ENCODE measurements around the gene PRR33. TPM values are rescaled to one million over a fixed set of nuclear protein-coding genes. Genes with fewer than 3 reads are reported as not detected.
"Not testable (repeated sequence)": the region's sequence is repeated elsewhere in the genome, so short reads cannot be mapped to it uniquely, and the experiment has no call there.

Gene PRR33
- total RNA-seq, 1 experiment from 2014 or later, result not detected

GRCh38 chr11:1876361-1877063 lies 15.2 kb downstream of the PRR33 start:
- no peak overlapping the region for H3K9ac ChIP-seq (ENCODE audit: low read length)
- POLR2A ChIA-PET (ENCODE audit: unreplicated experiment), result no interaction called here
- CTCF ChIA-PET, result interaction anchor here (0.6 to 1.4 kb wide), 3 partner anchors 37 to 275 kb away, joined by 5 to 20 read pairs (median 10); no protein-coding TSS in a partner anchor
- H3K4me3 ChIP-seq (ENCODE audit: low read length), result no peak overlapping the region
- no peaks in the 10 kb centered on the region for H3K9me2 ChIP-seq (replicated peaks; ENCODE audit: low read length)
- no peaks in the 10 kb centered on the region for H3K79me2 ChIP-seq (ENCODE audit: low read length)
- H2AFZ ChIP-seq (ENCODE audit: low read length), result no peak overlapping the region
- DNase-seq (peak; percentile 46), ATAC-seq (0 out of 2 replicates have a peak, but pooled peaks have one; percentile 24)
- no TSS peak for BruUV-seq (replicated peaks)
- TF ChIP-seq, protein P1, sequence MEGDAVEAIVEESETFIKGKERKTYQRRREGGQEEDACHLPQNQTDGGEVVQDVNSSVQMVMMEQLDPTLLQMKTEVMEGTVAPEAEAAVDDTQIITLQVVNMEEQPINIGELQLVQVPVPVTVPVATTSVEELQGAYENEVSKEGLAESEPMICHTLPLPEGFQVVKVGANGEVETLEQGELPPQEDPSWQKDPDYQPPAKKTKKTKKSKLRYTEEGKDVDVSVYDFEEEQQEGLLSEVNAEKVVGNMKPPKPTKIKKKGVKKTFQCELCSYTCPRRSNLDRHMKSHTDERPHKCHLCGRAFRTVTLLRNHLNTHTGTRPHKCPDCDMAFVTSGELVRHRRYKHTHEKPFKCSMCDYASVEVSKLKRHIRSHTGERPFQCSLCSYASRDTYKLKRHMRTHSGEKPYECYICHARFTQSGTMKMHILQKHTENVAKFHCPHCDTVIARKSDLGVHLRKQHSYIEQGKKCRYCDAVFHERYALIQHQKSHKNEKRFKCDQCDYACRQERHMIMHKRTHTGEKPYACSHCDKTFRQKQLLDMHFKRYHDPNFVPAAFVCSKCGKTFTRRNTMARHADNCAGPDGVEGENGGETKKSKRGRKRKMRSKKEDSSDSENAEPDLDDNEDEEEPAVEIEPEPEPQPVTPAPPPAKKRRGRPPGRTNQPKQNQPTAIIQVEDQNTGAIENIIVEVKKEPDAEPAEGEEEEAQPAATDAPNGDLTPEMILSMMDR (conservative IDR thresholded peaks at IDR 0.05; ENCODE audit: low read depth, low read length), result peak; percentile 72
- TF ChIP-seq EZH2 (IDR thresholded peaks at IDR 0.05; ENCODE audit: low read length, unreplicated experiment), result no peak
- no peak for TF ChIP-seq EZH2phosphoT487 (IDR thresholded peaks at IDR 0.05; ENCODE audit: borderline replicate concordance, low read length)
- H3K4me2 ChIP-seq (ENCODE audit: low read length), result peak overlapping the region; percentile 25
- no peaks in the 10 kb centered on the region for H3K4me1 ChIP-seq (ENCODE audit: insufficient read depth, low read length)
- no peak overlapping the region for H3K27ac ChIP-seq (ENCODE audit: low read length)
- H3K9me3 ChIP-seq (ENCODE audit: low read length), result no peaks in the 10 kb centered on the region
- no peaks in the 10 kb centered on the region for H4K20me1 ChIP-seq (ENCODE audit: low read length)
- no peaks in the 10 kb centered on the region for H3F3A ChIP-seq (ENCODE audit: low read length, unreplicated experiment)
- intact Hi-C loops (cut with micrococcal nuclease), result no loop called here
- H3K36me3 ChIP-seq (ENCODE audit: low read depth, low read length), result no peaks in the 10 kb centered on the region
- no peaks in the 10 kb centered on the region for H3K27me3 ChIP-seq (ENCODE audit: low read length)

DNA sequence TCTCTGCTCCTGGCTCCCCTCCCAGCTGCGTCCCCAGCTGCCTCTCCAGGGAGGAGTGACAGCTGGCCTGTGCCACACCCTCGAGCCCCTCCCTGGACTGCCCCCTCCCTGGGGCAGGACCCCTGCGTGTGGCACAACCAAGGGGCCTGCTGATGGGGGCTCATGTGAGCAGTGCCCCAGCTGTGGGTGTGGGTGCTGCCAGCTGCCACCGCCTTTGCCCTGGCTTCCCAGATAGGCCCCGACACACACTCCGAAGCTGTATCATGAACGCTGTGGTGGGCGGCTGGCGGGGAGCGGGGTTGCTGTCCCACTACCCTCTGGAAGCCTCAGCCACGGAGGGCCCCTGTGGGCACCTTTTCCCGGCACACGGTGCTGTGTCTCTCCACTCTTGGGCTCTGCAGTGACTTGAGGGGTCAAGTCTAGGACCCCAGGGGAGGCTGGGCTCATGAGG lies 15.8 kb downstream of the PRR33 start:
- H3K4me1 ChIP-seq (ENCODE audit: insufficient read depth, low read length); intact Hi-C loops (cut with micrococcal nuclease); H3K9me2 ChIP-seq (replicated peaks; ENCODE audit: low read length); POLR2A ChIA-PET (ENCODE audit: unreplicated experiment); DNase-seq; H3K27me3 ChIP-seq (ENCODE audit: low read length); H3K4me3 ChIP-seq (ENCODE audit: low read length); ATAC-seq; H3K9ac ChIP-seq (ENCODE audit: low read length); H3K9me3 ChIP-seq (ENCODE audit: low read length); H2AFZ ChIP-seq (ENCODE audit: low read length); H3K4me2 ChIP-seq (ENCODE audit: low read length); H3K27ac ChIP-seq (ENCODE audit: low read length); H3K36me3 ChIP-seq (ENCODE audit: low read depth, low read length); H4K20me1 ChIP-seq (ENCODE audit: low read length); H3K79me2 ChIP-seq (ENCODE audit: low read length); H3F3A ChIP-seq (ENCODE audit: low read length, unreplicated experiment); BruUV-seq (replicated peaks): not testable (repeated sequence)
- CTCF ChIA-PET, result interaction anchor here (0.6 to 1.4 kb wide), 2 partner anchors 36 to 275 kb away, joined by 10 to 20 read pairs; no protein-coding TSS in a partner anchor

- Histone ChIP-seq H3K4me2 (ENCODE audit: low read length) (no peak overlapping the region), H3K9me2 (replicated peaks; ENCODE audit: low read length) (no peaks in the 10 kb centered on the region), H3K9ac (ENCODE audit: low read length) (no peak overlapping the region), H3K4me1 (ENCODE audit: insufficient read depth, low read length) (no peaks in the 10 kb centered on the region), H3K79me2 (ENCODE audit: low read length) (no peaks in the 10 kb centered on the region), H3K36me3 (ENCODE audit: low read depth, low read length) (no peaks in the 10 kb centered on the region), H3F3A (ENCODE audit: low read length, unreplicated experiment) (no peaks in the 10 kb centered on the region), H2AFZ (ENCODE audit: low read length) (no peak overlapping the region), H3K9me3 (ENCODE audit: low read length) (no peaks in the 10 kb centered on the region), H3K27me3 (ENCODE audit: low read length) (peaks cover 7% of the 10 kb centered on the region), H3K27ac (ENCODE audit: low read length) (no peak overlapping the region), H3K4me3 (ENCODE audit: low read length) (no peak overlapping the region), H4K20me1 (ENCODE audit: low read length) (no peaks in the 10 kb centered on the region)
- BruUV-seq (replicated peaks), result no TSS peak
- ATAC-seq (no peak), DNase-seq (no peak)
- POLR2A ChIA-PET (ENCODE audit: unreplicated experiment), result no interaction called here
- intact Hi-C loops (cut with micrococcal nuclease), result no loop called here
- TF ChIP-seq EZH2phosphoT487 (IDR thresholded peaks at IDR 0.05; ENCODE audit: borderline replicate concordance, low read length) (no peak), EZH2 (IDR thresholded peaks at IDR 0.05; ENCODE audit: low read length, unreplicated experiment) (no peak)
- TF ChIP-seq, protein P1 (conservative IDR thresholded peaks at IDR 0.05; ENCODE audit: low read depth, low read length), result no peak
- CTCF ChIA-PET, result no interaction called here
Measured at GRCh38 chr11:1875093-1875850, 16.4 kb downstream of the PRR33 start.

DNA sequence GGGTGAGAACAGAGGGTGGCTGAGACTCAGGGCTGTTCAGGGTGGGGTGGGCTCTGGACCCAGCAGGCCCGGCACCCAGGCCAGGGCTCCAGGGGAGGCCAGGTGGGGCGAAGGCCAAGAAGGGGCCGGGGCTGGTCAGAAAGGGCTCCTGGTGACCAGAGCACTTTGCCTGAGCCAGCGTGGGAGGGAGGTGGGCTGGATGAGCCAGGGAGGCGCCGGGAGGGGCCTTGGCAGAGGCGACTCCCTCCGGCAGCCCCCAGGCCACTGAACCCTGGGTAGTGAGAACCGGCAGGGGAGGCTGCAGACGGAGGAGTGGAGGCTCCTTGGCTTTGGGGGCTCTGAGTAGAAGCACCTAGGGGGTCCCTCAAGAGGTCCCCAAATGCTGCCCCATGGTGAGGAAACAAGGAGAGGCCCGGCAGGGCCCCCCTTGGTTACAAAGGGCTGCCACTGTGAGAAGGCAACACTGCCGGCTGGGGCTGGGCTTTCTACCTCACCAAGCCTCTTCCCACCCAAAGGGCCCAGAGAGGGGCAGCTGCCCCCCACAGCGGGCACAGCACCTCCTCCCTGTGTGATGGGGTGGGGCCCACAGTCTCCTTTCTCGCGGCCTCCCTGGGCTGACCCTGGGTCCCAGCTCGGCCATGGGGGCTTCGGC lies 17.1 kb downstream of the PRR33 start:
- H2AFZ ChIP-seq (ENCODE audit: low read length); ATAC-seq; H3F3A ChIP-seq (ENCODE audit: low read length, unreplicated experiment); POLR2A ChIA-PET (ENCODE audit: unreplicated experiment); H3K36me3 ChIP-seq (ENCODE audit: low read depth, low read length); intact Hi-C loops (cut with micrococcal nuclease); H3K9me3 ChIP-seq (ENCODE audit: low read length); H3K4me3 ChIP-seq (ENCODE audit: low read length); H3K9me2 ChIP-seq (replicated peaks; ENCODE audit: low read length); DNase-seq; H4K20me1 ChIP-seq (ENCODE audit: low read length); H3K79me2 ChIP-seq (ENCODE audit: low read length); CTCF ChIA-PET; H3K9ac ChIP-seq (ENCODE audit: low read length); H3K4me2 ChIP-seq (ENCODE audit: low read length); H3K27ac ChIP-seq (ENCODE audit: low read length); BruUV-seq (replicated peaks); H3K4me1 ChIP-seq (ENCODE audit: insufficient read depth, low read length): not testable (repeated sequence)
- H3K27me3 ChIP-seq (ENCODE audit: low read length), result peaks cover 14% of the 10 kb centered on the region
